Ovary (tissue), 3 donors: ENCODE measurements around the gene SOX12.

Experiments
- CTCF ChIP-seq, 3 donors: fragments of 450-650 bp in 2 of 3; fragments of 200-600 bp in 1 of 3; IDR thresholded peaks; one replicate each; pipeline versions ENCODE4 v1.5.1 to v1.8.0; 2016 to 2022; ENCODE audit warnings: antibody characterized with exemption in 3 of 3, mild to moderate bottlenecking in 1 of 3
- EP300 ChIP-seq: sonication (generic); formaldehyde crosslinking; IDR thresholded peaks from one replicate; pipeline ENCODE4 v1.6.1; 2017; ENCODE audit warnings: antibody characterized with exemption
- POLR2A ChIP-seq: fragments of 450-650 bp; IDR thresholded peaks from one replicate; pipeline ENCODE4 v1.6.1; 2017; ENCODE audit warnings: antibody characterized with exemption, mild to moderate bottlenecking, moderate library complexity
- donor health status: DM: no; HTN: no; CAD: no.

DNA sequence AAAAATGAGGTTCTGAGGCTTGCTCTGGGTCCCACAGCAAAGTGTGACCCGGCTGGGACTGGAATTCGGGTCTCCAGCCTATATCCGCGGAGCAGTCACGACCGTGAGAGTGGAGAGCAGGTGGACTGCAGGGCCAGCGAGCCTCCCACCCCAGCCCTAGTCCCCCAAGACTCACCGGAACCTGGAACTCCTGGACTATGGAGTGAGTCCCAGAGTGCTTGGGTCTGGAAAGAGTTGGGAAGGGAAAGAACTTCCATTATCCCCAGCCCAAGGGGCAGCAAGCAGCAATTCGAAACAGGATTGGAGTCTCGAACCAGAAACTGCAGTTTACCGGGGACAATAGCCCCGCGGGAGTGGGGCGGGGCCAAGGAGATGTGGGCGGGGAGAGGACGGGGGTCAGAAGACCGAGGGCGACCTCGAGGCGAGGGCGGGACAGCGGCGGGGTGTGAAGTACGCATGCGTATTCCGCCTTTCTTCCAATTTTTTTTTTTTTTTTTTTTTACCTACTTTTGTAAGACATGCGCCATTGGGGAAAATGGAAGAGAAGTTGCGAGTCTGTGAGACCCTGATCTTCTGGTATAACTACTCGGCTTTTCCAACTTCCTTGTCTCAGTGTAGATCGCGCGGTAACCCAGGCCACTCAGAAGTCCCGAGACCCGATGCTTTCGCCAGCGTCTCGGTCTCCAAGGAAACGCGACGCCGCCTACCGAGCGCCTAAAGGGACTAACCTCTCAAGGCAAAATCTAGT lies 35.1 kb upstream of the SOX12 start, which contains the start of gene C20orf96:
- TF ChIP-seq CTCF (IDR thresholded peaks at IDR 0.05) (peak; percentile 22 to 48 (median 44)), POLR2A (no peak), EP300 (no peak)
